ENCODE results near the gene MAPKAPK3. TPM values are rescaled to one million over a fixed set of nuclear protein-coding genes. Genes with fewer than 3 reads are reported as not detected.

The MAPKAPK3 gene
- total and polyA plus RNA-seq, 2 of the 8 experiments (the other 6 are each of a cell fraction or from before 2014, with no cell fraction given) = 65.4 to 99.8 TPM

GRCh38 chr3:50675179-50676030, 58.5 kb downstream of the MAPKAPK3 start (continued):
- TF ChIP-seq CTCF (IDR thresholded peaks at IDR 0.05; ENCODE audit: control extremely low read depth in 1 of 3, insufficient read depth in 1 of 3, low read depth in 1 of 3, low read length in 3 of 3) (peak; percentile 36 to 80 (median 62)), ATF2 (IDR thresholded peaks at IDR 0.05; ENCODE audit: low read length) (no peak), PHF8 (conservative IDR thresholded peaks at IDR 0.05; ENCODE audit: low read depth, low read length) (peak; percentile 20)
